Nephron progenitor cell (in vitro differentiated cells): ENCODE measurements around the gene PPP4C.

ENCODE experiments used
- DNase-seq: peaks from one replicate; pipeline ENCODE4 v3.0.0; 2021
- H3K27ac Mint-ChIP-seq: 2 replicates; pipeline ENCODE4 v1.8.0; 2021; ENCODE audit warnings: mild to moderate bottlenecking, moderate library complexity, mixed read lengths
- H3K27me3 Mint-ChIP-seq: 2 replicates; pipeline ENCODE4 v1.8.0; 2021; ENCODE audit warnings: mild to moderate bottlenecking, low read depth, mixed read lengths; ENCODE audit not compliant: poor library complexity
- H3K36me3 Mint-ChIP-seq: 2 replicates; pipeline ENCODE4 v1.8.0; 2021; ENCODE audit warnings: low read depth, mixed read lengths
- H3K4me1 Mint-ChIP-seq: 2 replicates; pipeline ENCODE4 v1.8.0; 2021; ENCODE audit warnings: mixed read lengths
- H3K4me3 Mint-ChIP-seq: 2 replicates; pipeline ENCODE4 v1.8.0; 2021; ENCODE audit warnings: mild to moderate bottlenecking, moderate library complexity, mixed read lengths
- H3K9me3 Mint-ChIP-seq: 2 replicates; pipeline ENCODE4 v1.8.0; 2021; ENCODE audit warnings: mild to moderate bottlenecking, moderate library complexity, mixed read lengths
- TF ChIP-seq, protein P1 (sequence below): fragments of 200-600 bp; sonication (generic); IDR thresholded peaks from 2 replicates; pipeline ENCODE4 v1.5.0; 2021; ENCODE audit warnings: antibody characterized with exemption

Gene PPP4C

DNA sequence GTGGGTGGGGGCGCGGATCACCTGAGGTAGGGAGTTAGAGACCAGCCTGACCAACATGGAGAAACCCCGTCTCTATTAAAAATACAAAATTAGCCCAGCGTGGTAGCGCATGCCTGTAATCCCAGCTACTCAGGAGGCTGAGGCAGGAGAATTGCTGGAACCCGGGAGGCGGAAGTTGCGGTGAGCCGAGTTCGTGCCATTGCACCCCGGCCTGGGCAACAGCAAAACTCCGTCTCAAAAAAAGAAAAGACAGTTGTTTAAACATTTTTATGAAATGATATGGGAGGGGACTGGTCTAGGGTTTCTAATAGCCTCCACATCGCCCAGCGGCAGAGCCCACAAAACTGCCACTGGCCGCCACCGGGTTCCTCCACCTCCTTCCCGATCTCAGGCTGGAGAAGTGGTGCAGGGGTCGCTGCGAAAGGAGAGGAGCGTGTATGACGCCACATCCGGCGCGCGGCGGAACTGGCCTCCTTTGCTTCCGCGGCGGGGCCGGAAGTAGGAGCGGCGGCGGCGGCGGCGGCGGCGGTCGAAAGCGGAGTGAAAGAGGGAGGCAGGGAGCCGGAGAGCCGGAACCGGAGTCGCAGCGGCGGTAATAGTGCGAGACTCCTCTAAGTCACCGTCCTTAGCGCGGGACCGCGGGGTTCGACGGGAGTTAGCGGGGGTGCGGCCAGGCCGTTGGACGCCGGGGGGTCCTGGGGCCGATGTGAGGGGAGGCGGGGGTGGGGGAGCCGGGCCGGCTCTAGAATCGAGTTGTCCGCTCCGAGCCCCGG, at the start of gene PPP4C:
Gene PPP4C (plus strand): TSS at position 492 of the 773 bp plus-strand sequence. CDS start 384 bp downstream, outside the sequence.
- TF ChIP-seq, protein P1, sequence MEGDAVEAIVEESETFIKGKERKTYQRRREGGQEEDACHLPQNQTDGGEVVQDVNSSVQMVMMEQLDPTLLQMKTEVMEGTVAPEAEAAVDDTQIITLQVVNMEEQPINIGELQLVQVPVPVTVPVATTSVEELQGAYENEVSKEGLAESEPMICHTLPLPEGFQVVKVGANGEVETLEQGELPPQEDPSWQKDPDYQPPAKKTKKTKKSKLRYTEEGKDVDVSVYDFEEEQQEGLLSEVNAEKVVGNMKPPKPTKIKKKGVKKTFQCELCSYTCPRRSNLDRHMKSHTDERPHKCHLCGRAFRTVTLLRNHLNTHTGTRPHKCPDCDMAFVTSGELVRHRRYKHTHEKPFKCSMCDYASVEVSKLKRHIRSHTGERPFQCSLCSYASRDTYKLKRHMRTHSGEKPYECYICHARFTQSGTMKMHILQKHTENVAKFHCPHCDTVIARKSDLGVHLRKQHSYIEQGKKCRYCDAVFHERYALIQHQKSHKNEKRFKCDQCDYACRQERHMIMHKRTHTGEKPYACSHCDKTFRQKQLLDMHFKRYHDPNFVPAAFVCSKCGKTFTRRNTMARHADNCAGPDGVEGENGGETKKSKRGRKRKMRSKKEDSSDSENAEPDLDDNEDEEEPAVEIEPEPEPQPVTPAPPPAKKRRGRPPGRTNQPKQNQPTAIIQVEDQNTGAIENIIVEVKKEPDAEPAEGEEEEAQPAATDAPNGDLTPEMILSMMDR: no peak

DNA sequence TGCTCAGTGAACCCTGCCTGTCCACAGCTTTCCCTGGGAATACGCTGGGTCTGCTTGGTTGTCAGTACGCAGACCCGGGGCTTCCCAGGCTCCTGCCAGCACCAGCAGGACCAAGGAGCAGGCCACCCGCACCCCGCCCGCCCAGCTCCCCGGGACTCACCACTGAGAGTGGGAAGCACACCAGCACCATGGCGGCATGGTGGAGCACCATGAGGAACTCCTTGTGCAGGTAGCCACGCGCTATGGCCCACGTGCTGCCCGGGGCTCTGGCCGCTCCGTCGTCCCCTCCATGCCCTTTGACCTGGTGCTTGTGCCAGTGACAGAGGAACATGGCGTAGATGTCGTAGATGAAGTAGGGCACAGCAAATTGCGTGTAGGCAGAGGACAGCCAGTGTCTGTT, 49.3 kb upstream of the PPP4C start:
- Mint-ChIP-seq H3K4me3 (no peak overlapping the region), H3K27ac (no peak overlapping the region), H3K4me1 (peaks cover 33% of the 10 kb centered on the region), H3K36me3 (no peaks in the 10 kb centered on the region), H3K27me3 (peaks cover 61% of the 10 kb centered on the region), H3K9me3 (no peaks in the 10 kb centered on the region)
- TF ChIP-seq, protein P1: no peak
- no peak for DNase-seq

More for the DNA sequence above, at the start of gene PPP4C:
- peaks cover 57% of the 10 kb centered on the region for H3K36me3 Mint-ChIP-seq
- peak; percentile 94 for DNase-seq
- H3K9me3 Mint-ChIP-seq: no peaks in the 10 kb centered on the region
- H3K27me3 Mint-ChIP-seq: no peaks in the 10 kb centered on the region
- H3K4me3 Mint-ChIP-seq: peak within 1 kb of the TSS; percentile 93
- peaks cover 25% of the 10 kb centered on the region for H3K4me1 Mint-ChIP-seq
- H3K27ac Mint-ChIP-seq: peak within 1 kb of the TSS; percentile 96

DNA sequence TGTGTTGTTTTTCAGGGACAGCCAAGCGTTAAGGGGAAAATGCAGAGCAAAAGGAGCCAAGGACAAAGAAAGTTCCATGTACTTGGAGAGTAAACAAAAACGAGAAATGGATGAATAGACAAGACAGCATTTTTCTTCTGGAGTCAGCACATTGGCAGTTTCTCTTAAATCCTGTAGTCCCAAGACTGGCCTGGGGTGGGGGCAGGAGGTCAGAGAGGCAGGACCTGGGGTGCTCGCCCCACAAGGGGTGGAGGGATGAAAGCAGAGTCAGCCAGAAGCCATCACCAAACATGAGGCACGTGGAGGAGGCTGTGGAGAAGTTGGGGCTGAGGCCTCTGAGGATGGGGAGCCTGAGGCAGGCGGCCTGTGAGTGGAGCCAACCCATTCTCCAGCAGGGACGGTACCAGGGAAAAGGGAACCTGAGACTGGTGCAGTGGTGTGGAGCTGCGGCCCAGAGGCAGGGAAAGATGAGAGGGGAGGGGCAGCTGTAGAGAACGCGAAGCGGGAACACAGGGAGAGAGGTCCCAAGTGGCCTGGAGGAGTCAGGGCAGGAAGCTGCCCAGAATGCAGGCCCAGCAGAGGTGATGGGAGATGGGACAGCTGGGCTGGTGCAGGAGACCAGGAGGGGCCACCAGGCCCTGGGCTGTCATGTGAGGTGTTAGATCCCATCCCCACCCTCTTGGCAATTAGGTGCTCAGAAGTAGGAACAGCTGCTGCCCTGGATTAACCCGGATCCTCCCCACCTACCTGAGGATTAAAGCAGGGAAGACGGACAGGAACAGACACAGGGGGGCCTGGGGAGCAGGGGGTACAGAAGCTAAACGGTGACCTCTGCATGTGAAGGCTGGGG, 48.0 kb upstream of the PPP4C start:
- no peak overlapping the region for H3K27ac Mint-ChIP-seq
- TF ChIP-seq, protein P1: no peak
- peaks cover 63% of the 10 kb centered on the region for H3K27me3 Mint-ChIP-seq
- no peaks in the 10 kb centered on the region for H3K9me3 Mint-ChIP-seq
- H3K4me1 Mint-ChIP-seq: peaks cover 44% of the 10 kb centered on the region
- DNase-seq: no peak
- H3K36me3 Mint-ChIP-seq: no peaks in the 10 kb centered on the region
- H3K4me3 Mint-ChIP-seq: no peak overlapping the region

DNA sequence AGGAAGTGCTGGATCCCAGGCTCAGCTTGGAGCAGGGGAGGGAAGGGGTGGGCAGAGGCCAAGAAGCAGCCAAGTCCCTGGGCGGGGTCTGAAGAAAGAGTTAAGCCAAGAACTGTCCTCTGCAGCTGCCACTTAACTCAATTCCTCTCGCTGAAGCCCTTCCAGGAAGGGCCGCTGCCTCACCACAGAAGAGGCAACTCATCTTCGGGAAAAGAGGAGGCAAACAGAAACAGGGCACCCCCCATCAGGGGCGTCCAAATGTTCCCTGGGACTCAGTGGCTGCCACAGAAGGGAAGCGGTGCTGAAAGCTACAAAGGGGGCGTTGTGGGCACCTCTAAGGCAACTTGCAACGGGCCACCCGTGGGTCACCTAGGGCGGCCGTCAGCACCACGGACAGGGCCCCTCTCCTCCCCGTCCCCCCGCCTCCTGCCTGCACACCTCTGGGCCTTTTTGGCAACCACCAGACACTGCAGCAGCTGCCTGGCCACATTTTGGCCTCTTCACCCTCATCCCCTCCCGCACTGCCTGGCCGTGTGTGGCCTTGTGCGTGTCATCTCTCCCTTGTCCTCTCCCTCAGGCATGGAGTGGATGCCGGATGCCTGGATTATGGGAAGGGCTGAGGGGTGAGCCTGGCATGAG, 47.2 kb upstream of the PPP4C start:
- DNase-seq: peak; percentile 92
- no peak overlapping the region for H3K4me3 Mint-ChIP-seq
- no peaks in the 10 kb centered on the region for H3K9me3 Mint-ChIP-seq
- no peaks in the 10 kb centered on the region for H3K36me3 Mint-ChIP-seq
- TF ChIP-seq, protein P1: no peak
- peaks cover 44% of the 10 kb centered on the region for H3K4me1 Mint-ChIP-seq
- H3K27ac Mint-ChIP-seq: no peak overlapping the region
- H3K27me3 Mint-ChIP-seq: peaks cover 66% of the 10 kb centered on the region

DNA sequence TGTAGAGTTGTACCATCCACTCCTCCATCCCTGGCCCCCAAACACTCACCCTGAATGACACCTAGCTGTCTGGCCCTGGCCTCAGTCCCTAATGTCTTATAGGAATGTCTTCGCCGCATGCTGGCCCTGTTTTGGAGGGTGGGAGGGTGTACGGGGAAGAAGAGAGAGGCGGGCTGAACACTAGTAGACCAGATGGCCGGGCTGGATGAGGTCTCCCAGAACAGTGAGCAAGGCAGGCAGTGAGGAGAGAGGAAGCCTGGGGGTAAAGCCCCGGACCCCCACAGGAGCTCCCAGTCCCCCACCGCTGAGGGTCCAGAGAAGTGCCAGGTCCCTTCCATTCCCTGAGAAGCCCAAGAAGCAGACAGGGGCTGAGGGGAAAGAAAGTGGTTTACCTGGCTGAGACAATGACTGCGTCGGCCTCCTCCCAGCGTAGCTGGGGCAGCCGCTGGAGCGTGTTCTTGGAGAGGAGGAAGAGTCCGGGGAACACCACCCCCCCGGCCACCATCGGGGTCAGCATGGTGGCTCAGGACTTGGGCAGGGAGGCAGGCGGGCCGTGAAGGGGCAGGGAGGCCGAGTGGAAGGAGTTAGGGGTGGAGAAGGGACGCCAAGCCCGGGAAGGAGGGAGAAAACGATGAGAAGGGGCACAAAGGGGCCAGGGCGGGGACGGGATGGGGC, 45.6 kb upstream of the PPP4C start:
- Mint-ChIP-seq H3K9me3 (no peaks in the 10 kb centered on the region), H3K36me3 (no peaks in the 10 kb centered on the region), H3K4me1 (peaks cover 41% of the 10 kb centered on the region), H3K27me3 (peaks cover 77% of the 10 kb centered on the region), H3K27ac (no peak overlapping the region), H3K4me3 (peak overlapping the region; percentile 70)
- TF ChIP-seq, protein P1: no peak
- DNase-seq: no peak
